Caco-2 (cell line): Measurements from ENCODE around the gene GDF3. TPM values are rescaled to one million over a fixed set of nuclear protein-coding genes. Genes with fewer than 3 reads are reported as not detected.
"Not testable (repeated sequence)": the region's sequence is repeated elsewhere in the genome, so short reads cannot be mapped to it uniquely, and the experiment has no call there.

Experiments used
- BruUV-seq: library from RNA; stranded (reverse); fragments of 400-500 nt; replicated peaks from 2 replicates; lab custom pipeline; 2021; lab: Mats Ljungman, UMichigan
- CTCF ChIA-PET: fragments of 300-600 bp; sonication (Branson Sonifier 250); formaldehyde crosslinking; loops from one replicate; lab custom pipeline; 2022; ENCODE audit warnings: antibody characterized with exemption; lab: Charles Lee
- POLR2A ChIA-PET: fragments of 300-600 bp; sonication (Branson Sonifier 250); formaldehyde crosslinking; loops from one replicate; lab custom pipeline; 2022; ENCODE audit warnings: antibody characterized with exemption; lab: Charles Lee
- DNase-seq, 2 experiments: peaks; one replicate each; pipeline versions ENCODE4 v3.0.0 to v3.0.0-alpha.2; 2020 to 2022
- H3K27me3 ChIP-seq: replicated peaks from 2 replicates; pipeline ENCODE4 v1.6.0; 2011; ENCODE audit warnings: low read length; ENCODE audit not compliant: control insufficient read depth, insufficient read depth
- H3K36me3 ChIP-seq: 2 replicates; pipeline ENCODE4 v1.5.1; 2011; ENCODE audit warnings: low read length; ENCODE audit not compliant: control insufficient read depth, insufficient read depth
- H3K4me1 ChIP-seq: fragments of 250-450 bp; sonication (Bioruptor Pico); 2 replicates; pipeline ENCODE4 v1.5.1; 2020; ENCODE audit warnings: mild to moderate bottlenecking
- H3K4me3 ChIP-seq: 2 replicates; pipeline ENCODE4 v1.5.1; 2011; ENCODE audit warnings: low read depth, mild to moderate bottlenecking, control low read depth, low read length
- H3K9me3 ChIP-seq: fragments of 250-450 bp; sonication (Bioruptor Pico); 2 replicates; pipeline ENCODE4 v1.5.1; 2020; ENCODE audit warnings: mild to moderate bottlenecking, moderate library complexity
- H3K27ac Mint-ChIP-seq: one replicate; pipeline ENCODE4 v1.8.0; 2022; ENCODE audit warnings: mixed read lengths; ENCODE audit not compliant: unreplicated experiment
- H3K27me3 Mint-ChIP-seq: one replicate; pipeline ENCODE4 v1.8.0; 2022; ENCODE audit warnings: mixed read lengths; ENCODE audit not compliant: insufficient read depth, unreplicated experiment
- H3K36me3 Mint-ChIP-seq: one replicate; pipeline ENCODE4 v1.8.0; 2022; ENCODE audit warnings: mild to moderate bottlenecking, mixed read lengths; ENCODE audit not compliant: insufficient read depth, unreplicated experiment
- H3K4me1 Mint-ChIP-seq: one replicate; pipeline ENCODE4 v1.8.0; 2022; ENCODE audit warnings: low read depth, mixed read lengths; ENCODE audit not compliant: unreplicated experiment
- H3K4me3 Mint-ChIP-seq: one replicate; pipeline ENCODE4 v1.8.0; 2022; ENCODE audit warnings: mild to moderate bottlenecking, moderate library complexity, mixed read lengths; ENCODE audit not compliant: unreplicated experiment
- H3K9me3 Mint-ChIP-seq: one replicate; pipeline ENCODE4 v1.8.0; 2022; ENCODE audit warnings: mixed read lengths; ENCODE audit not compliant: unreplicated experiment
- CTCF ChIP-seq, 2 experiments: fragments of 200-600 bp in 1 of 2; IDR thresholded peaks; 1 replicate in 1 of 2; 2 replicates in 1 of 2; pipeline versions ENCODE4 v1.5.1 to v1.8.0; 2011 to 2022; ENCODE audit warnings: antibody characterized with exemption in 1 of 2, control low read depth in 1 of 2, inconsistent platforms in 1 of 2, low read depth in 1 of 2, low read length in 1 of 2, mild to moderate bottlenecking in 1 of 2, moderate library complexity in 1 of 2; ENCODE audit not compliant: insufficient read depth in 1 of 2, severe bottlenecking in 1 of 2, unreplicated experiment in 1 of 2
- intact Hi-C: fragments of 100-400 bp; cut with micrococcal nuclease; formaldehyde crosslinking; loops from one replicate; pipeline ENCODE4 v1.10.0; 2022; ENCODE audit not compliant: unreplicated experiment
- total RNA-seq: library from RNA; stranded (reverse); gene quantifications from 2 replicates; pipeline ENCODE4 v1.2.3, GENCODE V29; 2022

The GDF3 gene
- total RNA-seq, 1 experiment from 2014 or later: 0.41 TPM

GRCh38 chr12:7679251-7680045, 16.1 kb downstream of the GDF3 start:
- no peaks in the 10 kb centered on the region for H3K36me3 Mint-ChIP-seq
- no peak overlapping the region for H3K4me3 Mint-ChIP-seq
- DNase-seq: no peak
- POLR2A ChIA-PET: interaction anchor here (0.6 to 1.0 kb wide), 2 partner anchors 26 to 163 kb away, joined by 3 to 5 read pairs; no protein-coding TSS in a partner anchor
- H3K9me3 Mint-ChIP-seq: no peaks in the 10 kb centered on the region
- intact Hi-C loops: loop anchor here (5.0 kb wide), 1 partner anchor 228 kb away; no protein-coding TSS in a partner anchor
- H3K4me1 ChIP-seq: peaks cover 30% of the 10 kb centered on the region
- no peaks in the 10 kb centered on the region for H3K27me3 Mint-ChIP-seq
- no peaks in the 10 kb centered on the region for H3K9me3 ChIP-seq
- peaks cover 23% of the 10 kb centered on the region for H3K4me1 Mint-ChIP-seq
- peak overlapping the region; percentile 11 for H3K27ac Mint-ChIP-seq
- H3K4me3 ChIP-seq: no peak overlapping the region
- no peak for TF ChIP-seq CTCF (IDR thresholded peaks at IDR 0.05; ENCODE audit: insufficient read depth in 1 of 2, low read depth in 1 of 2, low read length in 1 of 2, severe bottlenecking in 1 of 2, unreplicated experiment in 1 of 2)
- H3K36me3 ChIP-seq: no peaks in the 10 kb centered on the region; the same call in 1 of the 2 replicates
- H3K27me3 ChIP-seq: no peaks in the 10 kb centered on the region
- CTCF ChIA-PET: interaction anchor here (0.5 to 2.6 kb wide), 11 partner anchors 11 to 331 kb away, joined by 3 to 16 read pairs (median 3); no protein-coding TSS in a partner anchor
- no TSS peak for BruUV-seq

- Histone ChIP-seq H3K4me1 (peaks cover 30% of the 10 kb centered on the region), H3K36me3 (no peaks in the 10 kb centered on the region; the same call in 1 of the 2 replicates), H3K27me3 (no peaks in the 10 kb centered on the region), H3K9me3 (no peaks in the 10 kb centered on the region), H3K4me3 (no peak overlapping the region)
- intact Hi-C loops: loop anchor here (5.0 kb wide), 1 partner anchor 229 kb away; no protein-coding TSS in a partner anchor
- no peaks in the 10 kb centered on the region for H3K36me3 Mint-ChIP-seq
- BruUV-seq: no TSS peak
- CTCF ChIA-PET: interaction anchor here (0.6 to 2.6 kb wide), 11 partner anchors 18 to 255 kb away, joined by 3 to 16 read pairs (median 3); no protein-coding TSS in a partner anchor
- POLR2A ChIA-PET: interaction anchor here (0.6 kb wide), 1 partner anchor 164 kb away, joined by 5 read pairs; no protein-coding TSS in a partner anchor
- H3K4me1 Mint-ChIP-seq: peaks cover 23% of the 10 kb centered on the region
- H3K27me3 Mint-ChIP-seq: no peaks in the 10 kb centered on the region
- peak in 1 of 2 experiments; percentile 43 for TF ChIP-seq CTCF (IDR thresholded peaks at IDR 0.05; ENCODE audit: insufficient read depth in 1 of 2, low read depth in 1 of 2, low read length in 1 of 2, severe bottlenecking in 1 of 2, unreplicated experiment in 1 of 2)
- DNase-seq: peak; percentile 67 to 68
- peak overlapping the region; percentile 11 for H3K27ac Mint-ChIP-seq
- no peaks in the 10 kb centered on the region for H3K9me3 Mint-ChIP-seq
- H3K4me3 Mint-ChIP-seq: no peak overlapping the region
Observed at GRCh38 chr12:7678744-7679143, 16.8 kb downstream of the GDF3 start.

GRCh38 chr12:7677432-7677888, 18.1 kb downstream of the GDF3 start:
- peaks cover 30% of the 10 kb centered on the region for H3K4me1 ChIP-seq
- H3K9me3 Mint-ChIP-seq, POLR2A ChIA-PET, H3K9me3 ChIP-seq, H3K4me3 ChIP-seq, H3K36me3 ChIP-seq, BruUV-seq, H3K36me3 Mint-ChIP-seq, H3K27me3 ChIP-seq, H3K27me3 Mint-ChIP-seq: not testable (repeated sequence)
- Mint-ChIP-seq H3K27ac (peak overlapping the region; percentile 11), H3K4me3 (peak overlapping the region; percentile 25), H3K4me1 (peaks cover 23% of the 10 kb centered on the region)
- CTCF ChIA-PET: interaction anchor here (2.6 kb wide), 1 partner anchor 129 kb away, joined by 16 read pairs; no protein-coding TSS in a partner anchor
- intact Hi-C loops: loop anchor here (1.0 to 5.0 kb wide), 4 partner anchors 28 to 230 kb away; no protein-coding TSS in a partner anchor
- peak; percentile 56 to 72 for DNase-seq
- TF ChIP-seq CTCF (IDR thresholded peaks at IDR 0.05; ENCODE audit: insufficient read depth in 1 of 2, low read depth in 1 of 2, low read length in 1 of 2, severe bottlenecking in 1 of 2, unreplicated experiment in 1 of 2): peak; percentile 65 to 81

- H3K9me3 Mint-ChIP-seq, H3K27me3 Mint-ChIP-seq, H3K27me3 ChIP-seq, H3K27ac Mint-ChIP-seq, BruUV-seq, DNase-seq, H3K36me3 ChIP-seq, H3K36me3 Mint-ChIP-seq, H3K4me3 ChIP-seq, H3K4me3 Mint-ChIP-seq, H3K9me3 ChIP-seq, POLR2A ChIA-PET: not testable (repeated sequence)
- intact Hi-C loops: loop anchor here (5.0 kb wide), 1 partner anchor 232 kb away; no protein-coding TSS in a partner anchor
- CTCF ChIA-PET: interaction anchor here (0.7 to 1.0 kb wide), 2 partner anchors 111 to 131 kb away, joined by 3 read pairs; no protein-coding TSS in a partner anchor
- peaks cover 30% of the 10 kb centered on the region for H3K4me1 ChIP-seq
- H3K4me1 Mint-ChIP-seq: peaks cover 23% of the 10 kb centered on the region
Observed at GRCh38 chr12:7675455-7675854, 20.1 kb downstream of the GDF3 start.
